IMR-90 (cell line): Measurements from ENCODE around the gene NLRP3. TPM values are rescaled to one million over a fixed set of nuclear protein-coding genes. Genes with fewer than 3 reads are reported as not detected.

Experiments
- ATAC-seq: fragments of 200-7000 bp; cut with Tn5 transposase; 2 replicates; pipeline ENCODE4 v1.9.1; 2020; ENCODE audit warnings: low read depth, mild to moderate bottlenecking, moderate library complexity
- BruUV-seq: library from RNA; stranded (reverse); fragments of 400-500 nt; replicated peaks from 2 replicates; lab custom pipeline; 2021; lab: Mats Ljungman, UMichigan
- CTCF ChIA-PET: fragments of 300-600 bp; formaldehyde crosslinking; extraction: SDS; loops from one replicate; lab custom pipeline; 2021; ENCODE audit warnings: antibody characterized with exemption; lab: Yijun Ruan, JAX
- POLR2A ChIA-PET: fragments of 300-600 bp; sonication (Branson Sonifier 250); formaldehyde crosslinking; loops from one replicate; lab custom pipeline; 2022; ENCODE audit warnings: antibody characterized with exemption; ENCODE audit not compliant: unreplicated experiment; lab: Charles Lee
- DNase-seq: peaks from one replicate; pipeline ENCODE4 v3.0.0; 2013
- H2AFZ ChIP-seq: replicated peaks from 2 replicates; pipeline ENCODE3; 2013; ENCODE audit warnings: low read length, mild to moderate bottlenecking; ENCODE audit not compliant: poor library complexity
- H2AK5ac ChIP-seq: 2 replicates; pipeline ENCODE4 v1.6.1; 2013; ENCODE audit warnings: low read depth, low read length, inconsistent platforms
- H2AK9ac ChIP-seq: replicated peaks from 2 replicates; pipeline ENCODE3; 2013; ENCODE audit warnings: mild to moderate bottlenecking, low read depth, low read length, moderate library complexity; ENCODE audit not compliant: poor library complexity
- H2BK120ac ChIP-seq: 2 replicates; pipeline ENCODE4 v1.6.1; 2013; ENCODE audit warnings: low read depth, low read length, inconsistent platforms
- H2BK15ac ChIP-seq: 3 replicates; pipeline ENCODE4 v1.6.1; 2013; ENCODE audit warnings: low read depth, low read length, inconsistent platforms
- H2BK20ac ChIP-seq: 2 replicates; pipeline ENCODE4 v1.6.1; 2013; ENCODE audit warnings: low read depth, mild to moderate bottlenecking, inconsistent platforms, low read length, moderate library complexity
- H2BK5ac ChIP-seq: 2 replicates; pipeline ENCODE4 v1.6.1; 2013; ENCODE audit warnings: mild to moderate bottlenecking, low read depth, low read length, inconsistent platforms; ENCODE audit not compliant: poor library complexity, severe bottlenecking
- H3K14ac ChIP-seq: replicated peaks from 2 replicates; pipeline ENCODE4 v1.6.1; 2013; ENCODE audit warnings: low read depth, low read length, inconsistent platforms
- H3K18ac ChIP-seq: 2 replicates; pipeline ENCODE4 v1.6.1; 2013; ENCODE audit warnings: low read depth, low read length, control low read depth
- H3K23ac ChIP-seq: 2 replicates; pipeline ENCODE4 v1.6.1; 2013; ENCODE audit warnings: low read depth, low read length, inconsistent platforms
- H3K27ac ChIP-seq: 2 replicates; pipeline ENCODE4 v1.5.1; 2013; ENCODE audit warnings: mild to moderate bottlenecking, control low read depth, low read length; ENCODE audit not compliant: insufficient read depth
- H3K27me3 ChIP-seq: 2 replicates; pipeline ENCODE4 v1.6.1; 2013; ENCODE audit warnings: low read length; ENCODE audit not compliant: control insufficient read depth, insufficient read depth
- H3K36me3 ChIP-seq: 2 replicates; pipeline ENCODE4 v1.6.1; 2013; ENCODE audit warnings: low read length, mixed read lengths; ENCODE audit not compliant: control insufficient read depth, insufficient read depth
- H3K4ac ChIP-seq: 2 replicates; pipeline ENCODE4 v1.6.1; 2013; ENCODE audit warnings: low read depth, low read length, inconsistent platforms
- H3K4me1 ChIP-seq: 2 replicates; pipeline ENCODE4 v1.6.1; 2013; ENCODE audit warnings: low read length, mixed read lengths; ENCODE audit not compliant: control insufficient read depth, insufficient read depth
- H3K4me2 ChIP-seq: 2 replicates; pipeline ENCODE4 v1.6.1; 2013; ENCODE audit warnings: low read depth, mild to moderate bottlenecking, control low read depth, low read length, moderate library complexity
- H3K4me3 ChIP-seq: 2 replicates; pipeline ENCODE4 v1.5.1; 2013; ENCODE audit warnings: low read depth, mild to moderate bottlenecking, control low read depth, low read length, moderate library complexity; ENCODE audit not compliant: insufficient read depth
- H3K56ac ChIP-seq: 2 replicates; pipeline ENCODE4 v1.6.1; 2013; ENCODE audit warnings: low read length, inconsistent platforms; ENCODE audit not compliant: insufficient read depth; ENCODE audit errors: extremely low read depth
- H3K79me1 ChIP-seq, 2 experiments: 2 replicates each; pipeline ENCODE4 v1.6.1; 2013; ENCODE audit warnings: low read length in 2 of 2, inconsistent platforms in 1 of 2, low read depth in 1 of 2
- H3K9ac ChIP-seq: 2 replicates; pipeline ENCODE4 v1.6.1; 2013; ENCODE audit warnings: low read depth, low read length, control low read depth
- H3K9me1 ChIP-seq: 2 replicates; pipeline ENCODE4 v1.6.1; 2013; ENCODE audit warnings: low read length, inconsistent platforms; ENCODE audit not compliant: insufficient read depth
- H3K9me3 ChIP-seq: 2 replicates; pipeline ENCODE4 v1.6.1; 2013; ENCODE audit warnings: low read length; ENCODE audit not compliant: control insufficient read depth, insufficient read depth
- H4K20me1 ChIP-seq: 2 replicates; pipeline ENCODE4 v1.6.1; 2013; ENCODE audit warnings: low read length, inconsistent platforms; ENCODE audit not compliant: insufficient read depth
- H4K5ac ChIP-seq: 2 replicates; pipeline ENCODE4 v1.6.1; 2013; ENCODE audit warnings: mild to moderate bottlenecking, low read depth, low read length, control low read depth
- H4K8ac ChIP-seq, 2 experiments: 2 replicates each; pipeline ENCODE4 v1.6.1; 2013; ENCODE audit warnings: low read depth in 2 of 2, low read length in 2 of 2, control low read depth in 1 of 2, inconsistent platforms in 1 of 2
- H4K91ac ChIP-seq: 2 replicates; pipeline ENCODE4 v1.6.1; 2013; ENCODE audit warnings: low read depth, low read length, inconsistent platforms; ENCODE audit not compliant: insufficient read depth
- BHLHE40 ChIP-seq: fragments of 150-350 bp; IDR thresholded peaks from 2 replicates; pipeline ENCODE4 v1.6.1; 2016; ENCODE audit warnings: mild to moderate bottlenecking, low read depth, low read length
- CHD1 ChIP-seq: IDR thresholded peaks from 2 replicates; pipeline ENCODE4 v1.6.1; 2012; ENCODE audit warnings: low read depth, low read length, improper control_type of control experiment
- CTCF ChIP-seq: conservative IDR thresholded peaks from 2 replicates; pipeline ENCODE4 v1.5.1; 2012; ENCODE audit warnings: mild to moderate bottlenecking, low read depth, low read length, improper control_type of control experiment
- ELK1 ChIP-seq: fragments of 150-350 bp; IDR thresholded peaks from 2 replicates; pipeline ENCODE4 v1.6.1; 2016; ENCODE audit warnings: low read depth, mild to moderate bottlenecking, low read length, moderate library complexity, borderline replicate concordance
- FOS ChIP-seq: fragments of 150-350 bp; IDR thresholded peaks from 2 replicates; pipeline ENCODE4 v1.6.1; 2016; ENCODE audit warnings: low read depth, low read length
- MAZ ChIP-seq: IDR thresholded peaks from 2 replicates; pipeline ENCODE4 v1.6.1; 2012; ENCODE audit warnings: low read depth, mild to moderate bottlenecking, low read length, improper control_type of control experiment, moderate library complexity, borderline replicate concordance
- MXI1 ChIP-seq: IDR thresholded peaks from 2 replicates; pipeline ENCODE4 v1.6.1; 2012; ENCODE audit warnings: low read depth, mild to moderate bottlenecking, low read length, moderate library complexity, borderline replicate concordance
- NFE2L2 ChIP-seq: fragments of 150-350 bp; IDR thresholded peaks from 2 replicates; pipeline ENCODE4 v1.6.1; 2016; ENCODE audit warnings: low read depth, mild to moderate bottlenecking, low read length
- POLR2A ChIP-seq: IDR thresholded peaks from 2 replicates; pipeline ENCODE4 v1.6.1; 2012; ENCODE audit warnings: mild to moderate bottlenecking, low read depth, low read length
- RAD21 ChIP-seq: IDR thresholded peaks from 2 replicates; pipeline ENCODE4 v1.6.1; 2012; ENCODE audit warnings: low read length, improper control_type of control experiment
- RCOR1 ChIP-seq: IDR thresholded peaks from 2 replicates; pipeline ENCODE4 v1.6.1; 2012; ENCODE audit warnings: mild to moderate bottlenecking, low read length, improper control_type of control experiment; ENCODE audit not compliant: insufficient replicate concordance
- RFX5 ChIP-seq: IDR thresholded peaks from 2 replicates; pipeline ENCODE4 v1.8.0; 2012; ENCODE audit warnings: low read depth, mild to moderate bottlenecking, low read length, moderate library complexity
- SMC3 ChIP-seq: fragments of 150-350 bp; IDR thresholded peaks from 2 replicates; pipeline ENCODE4 v1.6.1; 2016; ENCODE audit warnings: low read depth, mild to moderate bottlenecking, antibody characterized with exemption, low read length, moderate library complexity
- USF2 ChIP-seq: fragments of 150-350 bp; IDR thresholded peaks from 2 replicates; pipeline ENCODE4 v1.6.1; 2017; ENCODE audit warnings: mild to moderate bottlenecking, antibody characterized with exemption, low read length, low read depth
- WGBS, 2 experiments: methylation state at CpG; one replicate each; pipeline versions ENCODE4 v1.1.5 to v1.1.7; 2013; ENCODE audit warnings: missing lambda C conversion rate in 2 of 2; ENCODE audit not compliant: insufficient read length in 1 of 2; ENCODE audit errors: extremely low coverage in 2 of 2; 5-methylcytosine and 5-hydroxymethylcytosine counted together
- dilution Hi-C: fragments of 300-500 bp; cut with HindIII; formaldehyde crosslinking; loops from one replicate; pipeline ENCODE4 v1.14.3; 2018; ENCODE audit warnings: low sequenced_read_pairs; ENCODE audit not compliant: unreplicated experiment
- in situ Hi-C: fragments of 300-500 bp; cut with MboI; formaldehyde crosslinking; loops from 3 replicates; pipeline ENCODE4 v1.14.3; 2019; ENCODE audit warnings: low sequenced_read_pairs, inconsistent platforms, mixed read lengths
- intact Hi-C: fragments of 100-400 bp; cut with micrococcal nuclease; formaldehyde crosslinking; loops from 2 replicates; pipeline ENCODE4 v1.10.0; 2022
- polyA plus RNA-seq, 3 experiments: library from polyadenylated mRNA; depleted of rRNA; stranded (reverse); fragments of >200 nt; gene quantifications; 2 replicates each; pipeline ENCODE4 v1.2.3, GENCODE V29; 2012; ENCODE audit warnings: low replicate concordance in 1 of 3
- total RNA-seq: library from RNA; depleted of rRNA; stranded (reverse); fragments of >200 nt; gene quantifications from 2 replicates; pipeline ENCODE4 v1.2.3, GENCODE V29; 2012

Gene NLRP3
- total and polyA plus RNA-seq, 2 of the 4 experiments (the other 2 are of a cell fraction), result 0.18 TPM; not detected in 1

GRCh38 chr1:247453997-247454396, 38.0 kb downstream of the NLRP3 start:
- dilution Hi-C loops, result no loop called here

More at GRCh38 chr1:247453997-247454396, 38.0 kb downstream of the NLRP3 start:
- H3K4me3 ChIP-seq, result no peak overlapping the region
- H3K27ac ChIP-seq, result no peak overlapping the region
- no peak overlapping the region for H4K8ac ChIP-seq
- no peak overlapping the region for H2AK9ac ChIP-seq
- no peak overlapping the region for H3K4ac ChIP-seq
- H4K20me1 ChIP-seq, result no peaks in the 10 kb centered on the region
- ATAC-seq, result no peak
- ChIA-PET POLR2A (no interaction called here), CTCF (no interaction called here)
- WGBS, 2 experiments, result 43% methylated on average over 3 of the region's 11 CpGs; no CpG with 5 or more reads in 1 of the 2 experiments
- H3K23ac ChIP-seq, result no peak overlapping the region
- no peak overlapping the region for H3K4me2 ChIP-seq
- no peaks in the 10 kb centered on the region for H3K36me3 ChIP-seq
- H4K91ac ChIP-seq, result no peak overlapping the region
- H3K14ac ChIP-seq, result no peak overlapping the region
- H2AFZ ChIP-seq, result no peak overlapping the region
- TF ChIP-seq MAZ (no peak), NFE2L2 (no peak), SMC3 (no peak), ELK1 (no peak), RCOR1 (no peak), USF2 (no peak), RAD21 (no peak), FOS (no peak), CTCF (no peak), CHD1 (no peak), BHLHE40 (no peak), POLR2A (no peak), MXI1 (no peak), RFX5 (no peak)
- peaks cover 3% of the 10 kb centered on the region for H3K9me3 ChIP-seq
- H4K5ac ChIP-seq, result no peak overlapping the region
- H2AK5ac ChIP-seq, result no peak overlapping the region
- H2BK5ac ChIP-seq, result no peak overlapping the region
- H3K79me1 ChIP-seq, result no peaks in the 10 kb centered on the region
- in situ Hi-C loops, result no loop called here
- H3K9ac ChIP-seq, result no peak overlapping the region
- H3K27me3 ChIP-seq, result no peaks in the 10 kb centered on the region
- H3K18ac ChIP-seq, result no peak overlapping the region
- H2BK15ac ChIP-seq, result no peak overlapping the region
- intact Hi-C loops, result no loop called here
- no peaks in the 10 kb centered on the region for H3K9me1 ChIP-seq
- no peak overlapping the region for H2BK20ac ChIP-seq
- BruUV-seq, result no TSS peak
- no peak overlapping the region for H2BK120ac ChIP-seq
- no peak overlapping the region for H3K56ac ChIP-seq
- DNase-seq, result no peak
- no peaks in the 10 kb centered on the region for H3K4me1 ChIP-seq
